Occipital lobe (tissue), 3 donors: ENCODE measurements around the gene MCOLN1. TPM values are rescaled to one million over a fixed set of nuclear protein-coding genes. Genes with fewer than 3 reads are reported as not detected.
"Not testable (repeated sequence)": the region's sequence is repeated elsewhere in the genome, so short reads cannot be mapped to it uniquely, and the experiment has no call there.

Experiments used
- DNase-seq: peaks from one replicate; lab custom pipeline; 2025; lab: John Stamatoyannopoulos, UW
- small RNA-seq: library from RNA; depleted of rRNA; stranded (forward); fragments of <200 nt; gene quantifications from one replicate; pipeline ENCODE3, GENCODE V24; 2014
- total RNA-seq: library from RNA; depleted of rRNA; stranded (reverse); fragments of >200 nt; gene quantifications from one replicate; pipeline ENCODE4 v1.2.3, GENCODE V29; 2014

Gene MCOLN1
- total RNA-seq, 1 donor from 2014 or later = 9.8 TPM

- no peak for DNase-seq
These were observed 42.9 kb downstream of the MCOLN1 start for GRCh38 chr19:7565332-7565731.

DNA sequence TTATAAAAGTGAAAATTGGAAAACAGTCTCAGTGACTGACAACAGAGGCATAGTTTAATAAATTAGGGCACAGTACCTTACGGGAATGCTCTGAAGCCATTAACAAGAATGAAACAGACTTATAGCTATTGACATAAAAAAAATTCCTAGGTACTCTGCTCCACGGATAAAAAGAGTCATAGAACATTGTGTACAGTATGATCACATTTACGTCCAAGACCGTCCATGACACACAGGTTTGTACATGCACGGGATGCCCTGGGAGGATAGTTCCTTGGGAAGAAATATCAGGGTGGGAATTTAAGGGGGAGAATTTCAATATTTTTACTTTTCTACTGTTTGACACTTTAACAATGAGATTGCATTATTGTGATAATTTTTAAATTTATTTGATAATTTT lies 48.3 kb downstream of the MCOLN1 start:
- DNase-seq = no peak

DNA sequence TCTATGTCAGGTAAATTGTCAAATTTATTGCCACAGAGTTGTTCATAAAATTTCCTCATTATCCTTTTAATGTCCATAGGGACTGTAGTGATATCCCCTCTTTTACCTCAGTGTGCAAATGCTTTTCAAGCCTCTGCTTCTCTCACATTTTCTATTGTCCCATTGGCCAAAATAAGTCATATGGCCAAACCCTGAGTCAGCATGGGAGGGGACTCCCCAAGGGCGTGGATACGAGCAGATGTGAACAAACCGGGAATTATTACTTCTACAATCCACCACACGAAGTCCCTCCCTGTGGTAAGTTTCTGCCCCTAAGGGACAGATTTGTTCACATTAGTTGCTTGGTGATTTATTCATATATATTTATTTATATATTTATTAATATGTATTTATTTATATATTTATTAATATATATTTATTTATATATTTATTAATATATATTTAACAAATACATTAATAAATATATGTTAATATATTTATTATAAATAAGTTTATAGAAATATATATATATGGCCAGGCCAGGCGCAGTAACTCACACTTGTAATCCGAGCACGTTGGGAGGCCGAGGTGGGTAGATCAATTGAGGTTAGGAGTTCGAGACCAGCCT lies 53.1 kb downstream of the MCOLN1 start:
- no peak for DNase-seq

DNA sequence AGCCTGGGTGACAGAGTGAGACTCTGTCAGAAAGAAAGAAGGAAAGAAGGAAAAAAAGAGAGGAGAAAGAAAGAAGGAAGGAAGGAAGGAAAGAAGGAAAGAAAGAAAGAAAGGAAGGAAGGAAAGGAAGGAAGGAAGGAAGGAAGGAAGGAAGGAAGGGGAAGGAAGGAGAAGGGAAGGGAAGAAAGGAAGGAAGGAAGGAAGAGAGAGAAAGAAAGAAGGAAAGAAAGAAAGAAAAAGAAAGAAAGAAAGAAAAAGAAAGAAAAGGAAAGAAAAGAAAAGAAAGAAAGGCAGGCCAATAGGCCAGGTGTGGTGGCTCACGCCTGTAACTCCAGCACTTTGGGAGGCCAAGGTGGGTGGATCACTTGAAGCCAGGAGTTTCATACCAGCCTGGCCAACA lies 55.0 kb downstream of the MCOLN1 start:
- DNase-seq = not testable (repeated sequence)

DNA sequence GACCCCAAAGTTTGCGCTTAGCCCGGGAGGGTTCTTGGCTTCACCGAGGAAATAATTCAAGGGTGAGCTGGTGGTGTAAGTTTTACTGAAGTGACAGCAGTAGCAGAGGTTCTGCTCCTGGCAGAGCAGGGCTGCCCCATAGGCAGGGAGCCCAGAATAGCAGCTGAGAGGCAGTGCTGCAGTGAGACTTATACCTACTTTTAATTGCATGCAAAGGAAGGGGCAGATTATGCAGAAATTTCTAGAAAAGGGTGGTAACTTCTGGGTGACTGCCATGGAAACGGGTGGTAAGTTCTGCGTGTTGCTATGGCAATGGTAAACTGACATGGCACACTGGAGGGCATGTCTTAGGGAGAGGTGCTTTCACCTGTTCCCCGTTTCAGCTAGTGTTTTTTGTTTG lies 55.7 kb downstream of the MCOLN1 start:
- DNase-seq = no peak

GRCh38 chr19:7579182-7579581 lies 56.8 kb downstream of the MCOLN1 start:
- no peak for DNase-seq

- no peak for DNase-seq
These were observed 60.0 kb downstream of the MCOLN1 start for GRCh38 chr19:7582446-7582845.

Small RNA genes lying within 50 kb of the gene (small RNA-seq; reads per million reads assigned to genes)
- gene AC008878.2 = not detected

Other genes starting within 250 kb of the MCOLN1 start
- 84.7 TPM for gene INSR, start 228.2 kb upstream of the MCOLN1 start, total RNA-seq
- 28.7 TPM for gene ARHGEF18, start 173.7 kb upstream of the MCOLN1 start, total RNA-seq
- 0.94 TPM for gene PEX11G, start 33.6 kb upstream of the MCOLN1 start, total RNA-seq
- 9.0 TPM for gene ZNF358, start 6.5 kb upstream of the MCOLN1 start, total RNA-seq
- gene PNPLA6, start 13.1 kb downstream of the MCOLN1 start, total RNA-seq = 49.0 TPM
- 17.0 TPM for gene CAMSAP3, start 73.2 kb downstream of the MCOLN1 start, total RNA-seq
- gene XAB2, start 106.9 kb downstream of the MCOLN1 start, total RNA-seq = 18.4 TPM
- 14.7 TPM for gene PET100, start 107.2 kb downstream of the MCOLN1 start, total RNA-seq
- gene PCP2, start 111.1 kb downstream of the MCOLN1 start, total RNA-seq = not detected
- gene STXBP2, start 114.5 kb downstream of the MCOLN1 start, total RNA-seq = 3.0 TPM
- gene RETN, start 146.4 kb downstream of the MCOLN1 start, total RNA-seq = 0.94 TPM
- gene MCEMP1, start 154.5 kb downstream of the MCOLN1 start, total RNA-seq = 0.78 TPM
- 16.7 TPM for gene TRAPPC5, start 158.2 kb downstream of the MCOLN1 start, total RNA-seq
- gene FCER2, start 179.5 kb downstream of the MCOLN1 start, total RNA-seq = not detected
- gene CLEC4G, start 209.5 kb downstream of the MCOLN1 start, total RNA-seq = 0.31 TPM
- 0.47 TPM for gene CD209, start 224.9 kb downstream of the MCOLN1 start, total RNA-seq
- not detected for gene CLEC4M, start 240.6 kb downstream of the MCOLN1 start, total RNA-seq